NOMO-1 treated with dmso at 0.1 percent for 144 hours (cell line): ENCODE data around the gene SDCBP2.
A peak's percentile ranks its signal among the peaks of the same experiment; 100 is the strongest.

Experiments used
- DNase-seq: peaks from one replicate; lab custom pipeline; 2025; ENCODE audit not compliant: unreplicated experiment; lab: John Stamatoyannopoulos, UW

The SDCBP2 gene

DNA sequence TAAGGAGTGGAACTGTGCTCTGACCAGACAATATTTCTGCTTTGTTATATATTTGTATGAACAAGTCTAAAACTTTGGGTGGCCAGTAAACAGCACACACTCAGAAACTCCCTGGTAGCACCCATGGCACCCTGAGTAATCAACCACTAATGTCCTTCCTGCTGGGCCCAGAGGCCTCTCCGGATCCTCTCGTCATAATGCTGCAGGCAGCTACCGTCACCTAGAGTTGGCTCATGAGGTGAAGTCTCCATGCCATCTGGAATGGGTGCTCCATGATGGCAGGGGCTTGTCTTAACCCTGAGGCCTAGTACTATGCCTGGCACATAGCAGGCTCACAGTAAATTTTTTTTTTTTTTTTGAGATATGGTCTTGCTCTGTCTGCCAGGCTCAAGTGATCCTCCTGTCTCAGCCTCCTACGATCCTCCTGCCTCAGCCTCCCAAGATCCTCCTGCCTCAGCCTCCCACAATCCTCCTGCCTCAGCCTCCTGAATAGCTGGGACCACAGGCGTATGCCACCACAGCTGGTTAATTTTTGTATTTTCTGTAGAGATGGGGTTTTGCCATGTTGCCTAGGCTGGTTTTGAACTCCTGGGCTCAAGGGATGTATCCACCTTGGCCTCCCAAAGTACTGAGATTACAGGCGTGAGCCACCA is 3.0 kb upstream of the SDCBP2 start:
- DNase-seq = no peak

DNA sequence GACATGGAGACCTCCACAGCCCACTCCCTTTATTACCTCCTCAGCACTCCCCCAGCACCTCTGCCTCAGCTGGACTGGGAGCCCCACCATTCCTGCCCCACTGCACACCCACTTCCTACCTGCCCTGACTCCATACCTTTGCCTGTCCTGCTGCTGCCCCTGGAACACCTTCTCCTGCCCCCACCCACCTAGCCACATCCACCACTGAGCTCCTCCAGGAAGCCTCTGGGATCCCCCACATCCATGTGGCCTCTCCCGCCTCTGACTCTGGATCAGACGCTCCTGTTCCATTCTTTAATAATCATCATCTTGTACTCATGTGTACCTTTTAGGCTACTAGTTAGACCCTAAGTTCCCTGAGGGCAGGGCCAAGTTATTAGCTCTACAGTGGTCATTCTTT is 2.2 kb upstream of the SDCBP2 start:
- no peak for DNase-seq

DNA sequence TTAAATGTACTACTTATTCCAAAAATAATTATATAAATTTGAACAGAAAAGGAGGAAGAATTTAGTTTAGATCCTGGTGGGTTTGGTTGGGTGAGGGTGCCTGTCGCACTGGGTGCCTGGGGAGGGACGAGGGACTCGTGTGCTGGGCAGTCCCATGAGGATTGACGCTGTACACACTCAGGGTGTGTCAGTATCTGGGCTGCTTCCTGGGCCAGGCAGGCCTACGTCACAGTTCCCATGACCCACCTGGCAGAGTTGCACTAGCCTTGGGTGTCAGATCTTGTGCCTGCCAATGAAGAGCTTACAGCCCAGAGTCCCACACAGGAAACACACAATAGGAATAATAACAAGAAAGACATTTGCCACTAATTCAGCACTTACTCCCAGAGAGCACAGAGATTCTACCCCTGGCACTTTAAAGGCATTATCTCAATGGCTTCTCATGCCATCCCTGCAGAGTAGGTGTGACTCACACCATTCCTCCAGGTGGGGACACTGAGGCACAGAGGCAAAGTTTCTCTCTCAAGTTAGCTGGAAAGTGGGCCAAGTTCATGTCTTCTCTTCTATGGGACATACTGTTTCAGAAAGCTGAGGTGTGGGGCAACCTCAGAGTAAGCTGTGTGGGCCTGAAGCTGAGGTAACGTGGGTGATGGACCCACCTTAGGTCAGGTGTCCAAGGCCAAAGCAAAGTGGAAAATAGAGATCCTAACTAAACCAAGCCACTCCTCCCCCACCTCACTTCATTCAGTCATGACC is 1.3 kb upstream of the SDCBP2 start:
- no peak for DNase-seq

DNA sequence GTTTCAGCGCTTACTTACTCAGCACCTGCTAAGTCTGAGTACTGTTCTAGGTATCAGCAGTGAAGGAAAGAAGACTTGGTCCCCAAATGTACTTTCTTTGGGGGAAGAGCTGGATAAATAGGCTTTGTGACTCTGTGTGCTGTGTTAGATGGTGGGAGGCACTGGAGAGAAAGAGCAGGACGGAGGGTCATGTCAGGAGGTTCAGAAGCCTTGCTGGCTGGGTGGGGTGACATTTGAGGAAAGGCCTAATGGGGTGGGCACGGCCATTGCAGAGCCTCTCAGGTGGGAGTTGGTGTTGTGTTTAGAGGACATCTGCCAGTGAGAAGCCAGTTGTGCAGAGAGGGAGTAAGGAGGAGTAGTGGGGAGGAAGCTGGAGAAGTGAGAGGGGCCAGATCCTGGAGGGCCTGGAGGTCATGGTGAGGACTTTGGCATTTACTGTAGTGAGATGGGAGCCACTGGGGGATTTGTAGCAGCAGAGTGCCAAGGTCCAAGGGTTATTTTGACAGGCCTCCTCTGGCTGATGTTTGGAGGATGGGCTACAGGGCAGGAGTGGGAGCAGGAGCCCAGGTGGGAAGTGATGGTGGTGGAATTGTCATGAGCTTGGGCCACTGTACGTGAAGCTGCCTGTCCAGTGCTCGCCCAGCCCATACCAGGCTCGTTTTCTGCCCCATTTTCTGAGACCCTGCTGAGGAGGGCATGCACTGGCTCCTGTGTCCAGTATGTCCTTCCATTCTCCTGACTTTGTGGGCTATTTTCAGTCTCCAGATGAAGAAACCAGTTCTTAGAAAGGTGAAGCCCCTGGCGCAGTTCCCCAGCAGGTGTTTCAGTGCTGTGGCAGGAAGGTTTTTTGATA is 886 bp downstream of the SDCBP2 start:
- DNase-seq = no peak

DNA sequence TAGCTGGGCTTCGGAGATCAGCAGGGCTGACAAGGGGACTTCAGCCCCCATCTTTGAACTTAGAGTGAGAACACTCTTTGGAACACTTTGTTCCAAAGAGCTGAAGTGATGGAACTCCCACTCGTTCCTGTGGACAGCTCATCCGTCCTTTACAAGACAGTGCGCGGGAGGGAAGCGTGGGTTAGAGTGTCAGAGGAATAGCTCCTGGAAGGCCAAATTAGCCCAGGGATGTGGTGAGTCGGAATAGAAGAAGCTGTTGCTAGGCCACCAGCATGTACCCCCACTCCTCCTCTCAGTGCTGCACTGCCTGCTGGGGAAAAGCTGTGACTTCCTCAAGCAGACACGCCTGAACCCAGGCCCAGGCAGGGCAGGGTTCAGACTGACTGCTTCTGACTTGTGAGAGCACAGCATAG is 1.7 kb downstream of the SDCBP2 start:
- DNase-seq = no peak

DNA sequence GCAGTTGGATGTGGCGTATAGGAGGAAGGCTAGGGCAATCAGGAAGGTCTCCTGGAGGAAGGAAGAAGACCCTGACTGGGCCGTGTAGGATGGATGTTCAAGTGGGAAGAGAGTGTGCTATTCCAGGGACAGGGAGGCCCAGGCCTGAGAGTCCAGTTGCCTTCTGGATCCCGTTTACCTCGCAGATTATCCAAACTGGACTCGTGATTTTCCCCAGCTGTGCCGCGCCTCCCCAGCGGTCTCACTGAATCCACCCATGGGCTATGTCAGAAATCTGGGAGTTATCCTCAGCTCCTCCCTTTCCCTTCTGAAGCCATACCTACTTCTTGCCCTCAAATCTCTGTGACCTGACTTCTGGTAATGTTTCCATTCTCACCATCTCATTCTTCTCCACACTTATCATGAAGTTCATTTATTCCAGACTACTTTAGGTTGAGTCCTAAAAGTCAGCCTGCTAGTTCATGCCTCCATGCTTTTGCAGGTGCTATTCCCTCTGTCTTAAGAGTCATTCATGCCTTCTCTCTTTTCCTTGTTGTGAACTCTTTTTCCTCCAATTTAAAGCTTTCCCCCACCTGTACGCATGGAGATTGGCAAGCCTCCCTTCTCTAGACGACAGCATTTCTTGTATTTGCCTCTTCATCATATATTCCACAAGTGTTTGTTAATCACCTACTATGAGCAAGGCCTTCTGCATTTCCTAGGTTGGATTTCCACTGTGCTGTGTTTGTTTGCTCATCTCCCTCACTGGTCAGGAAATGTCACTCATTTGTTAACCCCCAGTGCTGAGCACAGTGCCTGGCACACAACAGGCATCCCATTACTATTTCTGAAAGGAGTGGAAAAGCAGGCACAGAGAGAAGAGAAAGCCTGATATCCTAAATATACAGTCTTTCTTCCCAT is 2.7 kb downstream of the SDCBP2 start:
- no peak for DNase-seq

DNA sequence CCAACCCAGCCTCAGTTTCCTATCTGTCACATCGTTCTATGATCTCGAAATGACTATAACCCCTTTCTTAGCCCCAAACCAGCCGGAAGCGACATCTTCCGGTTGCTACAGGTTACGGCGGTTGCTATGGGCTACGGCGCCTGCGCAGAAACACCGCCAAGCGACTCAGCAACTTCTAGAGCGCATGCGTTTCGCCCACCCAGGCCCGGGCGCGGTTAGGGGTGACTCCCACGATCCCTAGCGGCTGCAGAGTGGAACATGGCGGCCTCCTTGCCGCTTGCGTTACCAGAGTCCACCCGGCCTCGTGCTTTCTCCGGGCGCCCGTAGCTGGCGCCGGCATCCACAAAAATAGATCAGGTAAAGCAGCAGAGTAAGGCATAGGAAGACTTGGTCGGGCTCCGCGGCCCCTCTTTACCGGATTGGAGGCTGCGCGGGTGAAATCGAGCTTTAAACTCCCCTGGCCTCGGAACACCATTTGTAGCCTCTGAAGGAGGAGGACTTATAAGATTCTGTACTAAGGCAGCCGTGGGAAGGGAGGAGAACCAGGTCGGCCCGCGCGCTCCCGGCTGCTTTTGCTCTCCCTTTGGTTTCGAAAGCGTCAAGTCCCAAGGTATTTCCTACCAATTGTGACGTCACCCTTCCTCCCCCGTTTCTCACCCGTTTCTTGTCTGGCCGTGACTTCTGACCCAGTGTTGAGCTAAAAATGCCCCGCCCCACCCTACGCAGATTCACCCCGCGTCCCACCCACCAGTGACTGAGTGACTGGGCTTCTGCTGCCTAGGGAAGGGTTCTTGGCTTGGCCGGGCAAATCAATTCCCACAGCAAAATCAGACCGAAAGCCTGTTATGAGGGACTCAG is 3.5 kb downstream of the SDCBP2 start:
- peak; percentile 90 for DNase-seq

DNA sequence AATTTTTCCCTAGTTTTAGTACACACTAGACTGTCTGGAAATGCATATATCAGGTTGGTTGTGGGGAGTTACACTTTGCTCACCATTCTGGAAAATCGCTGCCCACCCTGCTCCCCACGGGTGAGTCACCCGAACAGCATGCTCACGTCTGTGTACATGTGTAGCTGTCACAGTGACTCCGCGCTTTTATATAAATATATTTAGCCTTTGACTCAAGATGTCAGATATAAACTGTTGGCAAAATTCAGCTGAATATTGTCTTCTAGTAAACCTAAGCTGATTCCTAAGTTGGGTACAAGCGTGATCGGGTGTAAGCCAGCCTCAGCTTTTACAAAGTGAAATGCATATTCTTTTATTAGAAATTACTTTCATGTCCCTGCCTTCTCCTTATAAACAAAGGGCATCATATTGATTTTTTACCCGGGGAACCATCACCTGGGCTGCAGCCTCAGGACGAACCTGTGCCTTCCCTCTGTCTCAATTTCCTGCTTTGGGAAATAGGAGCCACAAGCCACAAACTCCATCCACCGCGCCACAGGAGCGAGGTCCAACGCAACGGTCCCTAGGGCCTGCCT is 4.3 kb downstream of the SDCBP2 start:
- DNase-seq = no peak

DNA sequence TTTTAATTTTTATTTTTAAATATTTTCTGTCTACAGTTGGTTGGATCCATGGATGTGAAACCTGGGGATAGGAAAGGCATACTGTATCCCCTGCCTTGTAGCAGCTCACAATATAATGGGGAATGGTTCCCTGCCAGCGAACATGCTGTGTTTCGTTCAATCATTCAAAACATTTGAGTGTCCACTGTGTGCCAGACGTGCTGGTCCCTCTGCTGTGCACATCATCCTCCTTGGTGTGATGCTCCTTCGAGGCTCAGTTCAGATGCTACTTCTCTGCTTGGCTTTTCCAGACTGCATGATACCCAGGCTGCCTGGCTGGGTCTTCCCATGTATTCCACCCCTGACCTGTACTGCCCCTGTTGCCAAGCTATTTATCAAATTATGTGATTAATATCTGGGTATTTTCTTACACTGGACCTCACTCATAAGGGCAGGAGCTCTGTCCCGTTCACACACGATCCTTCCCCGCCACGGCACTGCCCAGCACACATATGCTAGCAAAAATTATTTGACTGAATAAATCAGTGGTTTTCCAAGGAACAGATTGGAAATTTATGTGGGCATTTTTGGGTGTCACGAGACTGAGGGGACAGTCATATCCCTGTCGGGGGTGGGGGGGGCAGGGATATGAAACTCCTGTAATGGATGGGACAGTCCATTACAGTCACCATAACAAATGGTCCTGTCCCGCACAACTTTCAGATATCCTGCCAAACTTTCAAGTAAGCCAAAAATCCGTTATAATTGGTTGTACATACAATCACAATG is 4.9 kb downstream of the SDCBP2 start:
- no peak for DNase-seq

DNA sequence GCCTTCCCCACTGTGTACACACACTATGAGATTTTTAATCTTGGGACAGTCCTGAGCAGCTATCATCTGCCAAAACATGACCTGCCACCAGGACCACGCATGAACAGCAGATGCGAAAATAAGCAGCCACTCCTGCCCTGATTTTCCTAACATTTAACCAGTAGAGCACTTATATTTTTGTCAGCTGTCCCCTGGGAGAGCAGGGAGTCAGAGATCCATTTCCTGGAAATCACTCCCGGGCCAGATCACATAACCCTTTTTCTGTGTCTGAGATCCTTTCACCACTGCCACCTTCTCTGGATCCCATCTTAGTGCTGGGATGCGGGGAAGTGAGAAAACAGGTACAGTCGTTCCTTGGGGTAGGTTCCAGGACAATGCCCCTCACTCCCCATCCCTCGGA is 5.7 kb downstream of the SDCBP2 start:
- no peak for DNase-seq

DNA sequence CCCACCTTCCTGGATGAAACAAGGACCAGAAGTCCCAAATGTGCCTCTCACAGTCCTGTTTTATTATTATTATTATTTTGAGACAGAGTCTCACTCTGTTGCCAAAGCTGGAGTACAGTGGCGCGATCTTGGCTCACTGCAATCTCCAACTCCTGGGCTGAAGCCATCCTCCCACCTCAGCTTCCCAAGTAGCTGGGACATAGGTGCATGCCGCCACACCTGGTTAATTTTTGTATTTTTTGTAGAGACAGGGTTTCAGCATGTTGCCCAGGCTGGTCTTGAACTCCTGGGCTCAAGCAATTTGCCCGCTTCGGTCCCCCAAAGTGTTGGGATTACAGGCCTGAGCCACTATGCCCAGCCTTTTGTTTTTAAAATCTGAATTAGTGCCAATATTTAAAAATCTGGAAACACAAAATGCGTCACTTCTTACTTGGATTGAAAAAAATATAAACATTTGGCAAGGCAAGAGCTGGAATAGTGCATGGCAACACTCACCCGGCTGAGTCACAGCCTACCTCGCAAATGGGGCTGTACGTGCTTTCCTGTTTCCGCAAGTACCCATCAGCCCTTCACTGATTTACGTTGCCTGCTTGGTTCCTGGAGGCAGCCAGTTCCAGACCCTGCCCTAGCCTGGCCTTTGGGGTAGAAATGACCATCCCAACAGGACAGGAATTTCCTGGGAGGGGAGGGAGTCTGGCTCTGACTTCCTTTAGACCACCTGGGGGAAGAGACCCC is 6.3 kb downstream of the SDCBP2 start:
- no peak for DNase-seq

DNA sequence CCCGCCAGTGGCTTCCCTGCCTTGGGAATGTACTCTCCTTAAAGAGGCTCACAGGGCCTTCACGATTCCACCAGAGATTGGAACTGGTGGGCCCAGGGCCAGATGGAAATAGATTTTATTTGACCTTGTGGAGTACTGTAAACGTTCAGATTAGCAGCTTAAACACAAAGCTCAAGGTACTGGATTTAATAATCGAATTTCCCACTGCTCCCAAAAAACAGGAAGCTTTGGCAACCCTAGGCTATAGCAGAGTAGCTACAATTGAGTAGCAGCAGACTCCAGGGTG is 7.3 kb downstream of the SDCBP2 start:
- DNase-seq = no peak

DNA sequence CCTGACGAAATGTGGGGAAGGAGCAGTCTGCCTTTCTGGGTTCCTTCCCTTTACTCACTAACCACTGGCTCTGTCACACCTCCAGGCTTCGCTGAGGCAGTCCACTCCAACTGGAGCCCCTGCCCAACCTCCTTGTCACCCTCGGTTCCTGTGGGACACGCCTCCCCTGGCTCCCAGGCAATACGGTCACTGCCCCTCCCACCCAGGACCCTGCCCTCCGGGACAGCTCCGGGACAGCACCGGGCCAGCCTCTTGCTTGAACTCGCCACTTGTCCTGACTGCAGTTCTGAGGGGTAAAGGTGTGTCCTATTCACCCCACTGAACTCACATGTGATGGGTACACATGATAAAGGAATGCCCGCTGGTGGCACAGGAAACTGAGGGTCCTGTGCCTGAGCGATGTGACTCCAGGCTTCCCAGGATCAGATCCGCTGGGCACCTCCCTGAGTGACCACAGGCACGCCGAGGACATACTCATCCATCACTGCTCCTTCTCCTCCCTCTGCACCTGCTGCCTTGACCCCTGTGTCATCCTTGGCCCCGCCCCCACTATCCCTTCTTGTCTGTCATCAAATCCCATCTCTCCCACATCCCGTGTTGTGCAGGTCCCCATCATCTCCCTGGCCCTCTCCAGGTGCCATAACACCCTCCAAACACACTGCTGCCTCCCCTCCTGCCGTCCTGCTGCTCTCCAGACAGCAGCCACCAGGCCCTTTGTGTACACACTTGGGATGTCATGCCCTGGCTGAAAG is 7.9 kb downstream of the SDCBP2 start:
- DNase-seq = no peak

DNA sequence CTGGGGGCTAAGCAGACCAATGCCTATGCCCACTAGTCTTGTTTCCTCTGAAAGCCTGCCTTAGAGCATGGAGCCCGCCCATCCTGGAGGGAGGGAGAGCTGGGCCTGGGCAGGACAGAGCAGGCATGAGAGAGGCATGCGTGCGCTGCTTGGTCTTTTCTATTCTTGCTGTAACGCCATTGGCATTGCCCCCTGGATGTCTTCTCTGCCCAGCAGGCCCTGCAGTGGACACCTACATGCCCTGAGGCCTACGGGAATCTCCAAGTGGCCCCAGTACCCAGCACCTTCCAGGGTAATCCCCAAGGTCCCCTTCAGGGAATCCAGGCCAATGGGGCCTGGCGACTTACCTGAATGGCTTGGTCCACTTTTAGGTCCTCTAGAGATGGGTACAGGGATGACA is 8.9 kb downstream of the SDCBP2 start:
- no peak for DNase-seq

DNA sequence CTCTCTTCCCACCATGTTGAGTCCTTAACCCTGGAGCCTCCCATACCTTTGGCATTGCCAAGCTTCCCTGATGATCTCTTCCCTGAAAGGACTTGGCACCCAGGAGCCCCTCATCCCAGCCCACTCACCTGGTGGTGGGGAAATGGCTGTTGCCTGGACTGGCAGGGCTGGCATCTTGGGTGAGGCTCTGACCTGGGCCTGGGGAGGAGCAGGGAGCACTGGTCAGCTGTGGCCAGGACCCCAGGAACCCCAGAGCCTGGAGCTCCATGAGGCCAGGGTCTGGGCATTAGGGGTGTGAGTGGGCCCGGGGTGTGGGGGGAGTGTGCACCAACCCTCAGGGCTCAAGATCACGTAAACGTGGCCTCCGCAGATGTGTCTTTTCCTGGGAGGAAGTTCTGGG is 9.5 kb downstream of the SDCBP2 start:
- no peak for DNase-seq

DNA sequence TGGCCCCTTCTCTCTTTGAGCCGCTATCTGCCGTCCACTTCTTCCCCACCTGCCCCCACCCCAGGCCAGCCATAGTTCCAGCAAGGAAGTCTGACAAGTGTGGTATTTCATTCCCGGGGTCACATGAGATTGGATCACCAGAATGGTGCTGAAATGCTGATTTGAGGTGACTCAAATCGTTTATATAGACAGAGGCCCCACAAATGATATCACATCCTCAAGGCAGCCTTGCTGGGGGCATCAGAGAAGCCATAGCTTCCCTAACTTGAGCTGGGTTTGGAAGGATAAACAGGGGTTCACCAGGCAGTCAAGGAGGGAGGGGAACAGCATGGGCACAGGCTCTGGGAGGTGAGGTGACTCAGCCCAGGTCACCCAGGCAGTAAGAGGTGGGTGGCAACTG is 9.9 kb downstream of the SDCBP2 start:
- DNase-seq = no peak

DNA sequence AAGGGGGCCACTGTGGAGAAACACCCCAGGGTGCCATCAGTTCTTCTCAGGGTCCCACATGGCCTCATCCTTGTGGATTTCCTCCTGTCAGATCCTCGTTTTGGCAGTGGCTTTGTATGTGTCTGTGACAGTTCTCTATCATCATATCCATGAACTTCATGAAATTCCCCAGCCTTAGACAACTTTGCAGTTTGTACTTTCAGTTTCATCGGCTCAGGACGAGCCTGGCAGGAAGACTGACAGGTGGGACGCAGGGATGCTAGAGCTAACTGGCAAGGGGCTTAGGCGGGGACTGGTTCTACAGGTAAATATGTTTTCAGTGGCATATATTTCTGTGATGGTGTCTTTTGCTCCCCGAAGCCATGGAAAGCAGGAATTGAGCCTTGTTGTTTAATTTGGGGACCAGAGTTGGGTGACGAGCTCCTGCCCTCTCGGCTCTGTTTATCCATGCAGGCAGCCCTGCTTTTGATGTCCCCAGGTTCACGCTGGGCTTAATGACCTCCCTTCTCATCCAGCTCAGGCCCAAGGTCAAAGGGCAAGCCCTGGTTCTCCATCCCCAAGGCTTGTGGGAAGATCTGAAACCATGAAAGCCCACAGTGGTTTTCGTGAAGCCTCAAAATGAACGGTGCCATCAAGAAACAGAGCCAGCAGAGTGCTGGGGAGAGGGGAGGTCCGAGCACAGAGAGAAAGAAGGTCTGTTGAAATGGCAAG is 11.2 kb downstream of the SDCBP2 start:
- DNase-seq = no peak
